Left lung (tissue), 10 donors: ENCODE results near the gene WAS. TPM values are rescaled to one million over a fixed set of nuclear protein-coding genes. Genes with fewer than 3 reads are reported as not detected.
"Not testable (repeated sequence)": the region's sequence is repeated elsewhere in the genome, so short reads cannot be mapped to it uniquely, and the experiment has no call there.

Experiments
- ATAC-seq: fragments of 200-7000 bp; cut with Tn5 transposase; one replicate; pipeline ENCODE4 v1.9.1; 2020; ENCODE audit warnings: moderate library complexity
- DNase-seq, 4 donors: peaks; one replicate each; pipeline ENCODE4 v3.0.0-alpha.2; 2013 to 2020
- H3K27ac ChIP-seq, 2 donors: fragments of 200-600 bp; sonication (generic) in 1 of 2; one replicate each; pipeline versions ENCODE4 v1.5.0 to v1.8.0; 2020 to 2021
- H3K27me3 ChIP-seq, 2 donors: fragments of 200-600 bp; sonication (generic) in 1 of 2; one replicate each; pipeline versions ENCODE4 v1.5.0 to v1.8.0; 2020 to 2021
- H3K36me3 ChIP-seq, 2 donors: fragments of 200-600 bp; sonication (generic) in 1 of 2; one replicate each; pipeline versions ENCODE4 v1.5.0 to v1.8.0; 2020 to 2021
- H3K4me1 ChIP-seq, 2 donors: fragments of 200-600 bp; one replicate each; pipeline ENCODE4 v1.8.0; 2021
- H3K4me3 ChIP-seq, 2 donors: fragments of 200-600 bp; sonication (generic) in 1 of 2; one replicate each; pipeline versions ENCODE4 v1.5.0 to v1.8.0; 2020 to 2021; ENCODE audit warnings: mild to moderate bottlenecking in 1 of 2
- H3K9me3 ChIP-seq, 2 donors: fragments of 200-600 bp; sonication (generic) in 1 of 2; one replicate each; pipeline versions ENCODE4 v1.5.0 to v1.8.0; 2020 to 2021
- intact Hi-C, 2 donors: fragments of 100-400 bp; cut with DNase I; formaldehyde crosslinking; loops; one replicate each; pipeline versions ENCODE4 v1.11.2 to v1.14.2; 2022
- polyA plus RNA-seq, 6 donors: library from polyadenylated mRNA; unstranded; fragments of 120-200 nt; gene quantifications; one replicate each; pipeline ENCODE4 v1.2.1, GENCODE V29; 2013; ENCODE audit not compliant: insufficient read length in 6 of 6
- total RNA-seq, 2 donors: library from RNA; stranded (reverse); fragmentation: NEBNext Ultra II Directional; extraction: Animal tissue kit (Norgen Biotek cat#: 25700); gene quantifications; one replicate each; pipeline ENCODE4 v1.2.1, GENCODE V29; 2021
- TF ChIP-seq, protein P1 (sequence below), 2 donors: fragments of 200-600 bp; sonication (generic) in 1 of 2; IDR thresholded peaks; one replicate each; pipeline versions ENCODE4 v1.5.0 to v1.8.0; 2021; ENCODE audit warnings: antibody characterized with exemption in 2 of 2
- donor health status: DM: no; HTN: yes; CAD: no.
- donor health status: DM: no; HTN: no; CAD: no.

Gene WAS
- total and polyA plus RNA-seq, 8 donors: 4.1 to 49.1 (median 4.6) TPM

DNA sequence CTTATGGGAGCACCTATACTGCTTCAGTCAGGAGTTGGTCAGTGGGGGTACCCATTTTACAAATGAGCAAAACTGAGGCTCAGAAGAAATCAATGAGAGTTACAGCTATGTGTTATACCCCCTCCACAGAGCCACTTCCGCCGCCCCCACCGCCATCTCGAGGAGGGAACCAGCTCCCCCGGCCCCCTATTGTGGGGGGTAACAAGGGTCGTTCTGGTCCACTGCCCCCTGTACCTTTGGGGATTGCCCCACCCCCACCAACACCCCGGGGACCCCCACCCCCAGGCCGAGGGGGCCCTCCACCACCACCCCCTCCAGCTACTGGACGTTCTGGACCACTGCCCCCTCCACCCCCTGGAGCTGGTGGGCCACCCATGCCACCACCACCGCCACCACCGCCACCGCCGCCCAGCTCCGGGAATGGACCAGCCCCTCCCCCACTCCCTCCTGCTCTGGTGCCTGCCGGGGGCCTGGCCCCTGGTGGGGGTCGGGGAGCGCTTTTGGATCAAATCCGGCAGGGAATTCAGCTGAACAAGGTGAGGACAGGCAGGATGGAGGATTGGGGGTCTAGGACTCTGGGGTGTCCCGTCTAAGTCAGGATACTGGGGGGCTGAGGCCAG is 5.0 kb downstream of the WAS start:
- DNase-seq: no peak
- peaks cover 0 to 13% of the 10 kb centered on the region in 2 donors for H3K36me3 ChIP-seq
- peaks cover 0 to 4% of the 10 kb centered on the region in 2 donors for H3K27me3 ChIP-seq

DNA sequence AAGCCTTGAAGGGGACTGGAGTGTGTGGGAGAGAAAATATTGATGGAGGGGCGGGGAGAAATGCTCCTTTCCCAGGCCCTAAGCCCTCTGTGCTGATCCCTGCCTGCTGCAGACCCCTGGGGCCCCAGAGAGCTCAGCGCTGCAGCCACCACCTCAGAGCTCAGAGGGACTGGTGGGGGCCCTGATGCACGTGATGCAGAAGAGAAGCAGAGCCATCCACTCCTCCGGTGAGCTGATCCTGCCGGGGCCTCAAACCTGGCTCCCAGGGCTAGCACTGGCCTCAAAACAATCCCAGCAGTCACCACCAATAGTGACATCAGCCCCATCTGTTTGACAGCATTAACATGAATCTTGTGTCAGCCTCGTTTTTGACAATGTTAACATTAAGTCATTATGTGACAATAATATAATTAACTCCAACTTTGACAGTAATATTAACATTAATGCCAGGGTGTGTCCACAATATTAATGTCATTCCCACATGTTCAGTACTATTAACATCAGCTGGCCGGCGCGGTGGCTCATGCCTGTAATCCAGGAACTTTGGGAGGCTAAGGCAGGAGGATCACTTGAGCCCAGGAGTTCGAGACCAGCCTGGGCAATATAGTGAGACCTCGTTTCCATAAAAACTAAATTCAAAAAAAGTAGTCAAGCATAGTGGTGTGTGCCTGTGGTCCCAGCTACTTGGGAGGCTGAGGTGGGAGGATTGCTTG is 5.8 kb downstream of the WAS start:
- no peak for ATAC-seq

More for the DNA sequence above, 5.0 kb downstream of the WAS start:
- peaks cover 0 to 4% of the 10 kb centered on the region in 2 donors for H3K4me1 ChIP-seq
- H3K4me3 ChIP-seq: no peak overlapping the region
- ATAC-seq: no peak
- H3K9me3 ChIP-seq: no peaks in the 10 kb centered on the region
- H3K27ac ChIP-seq: no peak overlapping the region
- TF ChIP-seq, protein P1, sequence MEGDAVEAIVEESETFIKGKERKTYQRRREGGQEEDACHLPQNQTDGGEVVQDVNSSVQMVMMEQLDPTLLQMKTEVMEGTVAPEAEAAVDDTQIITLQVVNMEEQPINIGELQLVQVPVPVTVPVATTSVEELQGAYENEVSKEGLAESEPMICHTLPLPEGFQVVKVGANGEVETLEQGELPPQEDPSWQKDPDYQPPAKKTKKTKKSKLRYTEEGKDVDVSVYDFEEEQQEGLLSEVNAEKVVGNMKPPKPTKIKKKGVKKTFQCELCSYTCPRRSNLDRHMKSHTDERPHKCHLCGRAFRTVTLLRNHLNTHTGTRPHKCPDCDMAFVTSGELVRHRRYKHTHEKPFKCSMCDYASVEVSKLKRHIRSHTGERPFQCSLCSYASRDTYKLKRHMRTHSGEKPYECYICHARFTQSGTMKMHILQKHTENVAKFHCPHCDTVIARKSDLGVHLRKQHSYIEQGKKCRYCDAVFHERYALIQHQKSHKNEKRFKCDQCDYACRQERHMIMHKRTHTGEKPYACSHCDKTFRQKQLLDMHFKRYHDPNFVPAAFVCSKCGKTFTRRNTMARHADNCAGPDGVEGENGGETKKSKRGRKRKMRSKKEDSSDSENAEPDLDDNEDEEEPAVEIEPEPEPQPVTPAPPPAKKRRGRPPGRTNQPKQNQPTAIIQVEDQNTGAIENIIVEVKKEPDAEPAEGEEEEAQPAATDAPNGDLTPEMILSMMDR (IDR thresholded peaks at IDR 0.05): no peak
- intact Hi-C loops: no loop called here

DNA sequence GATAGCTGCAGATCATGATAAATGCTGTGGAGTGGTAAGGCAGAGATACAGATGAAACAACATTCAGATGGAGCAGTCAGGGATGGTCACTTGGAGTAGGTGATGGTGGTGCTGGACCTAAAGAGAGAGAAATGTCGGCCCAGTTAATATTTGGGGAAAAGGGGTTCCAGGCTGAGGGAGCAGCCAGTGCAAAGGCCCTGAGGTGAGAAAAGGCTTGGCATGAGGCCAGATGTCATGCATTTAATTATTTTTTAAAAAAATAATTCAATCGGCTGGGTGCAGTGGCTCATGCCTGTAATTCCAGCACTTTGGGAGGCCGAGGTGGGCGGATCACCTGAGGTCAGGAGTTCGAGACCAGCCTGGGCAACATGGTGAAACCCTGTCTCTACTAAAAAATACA is 8.1 kb downstream of the WAS start:
- H3K9me3 ChIP-seq, DNase-seq, intact Hi-C loops, ATAC-seq, H3K27ac ChIP-seq, H3K4me1 ChIP-seq, H3K4me3 ChIP-seq, H3K27me3 ChIP-seq: not testable (repeated sequence)
- peaks cover 0 to 13% of the 10 kb centered on the region in 2 donors for H3K36me3 ChIP-seq

More for the DNA sequence above, 5.8 kb downstream of the WAS start:
- intact Hi-C loops: no loop called here
- peaks cover 0 to 4% of the 10 kb centered on the region in 2 donors for H3K27me3 ChIP-seq
- DNase-seq: no peak
- H3K36me3 ChIP-seq: peaks cover 0 to 13% of the 10 kb centered on the region in 2 donors
- TF ChIP-seq, protein P1 (IDR thresholded peaks at IDR 0.05): no peak
- peaks cover 0 to 4% of the 10 kb centered on the region in 2 donors for H3K4me1 ChIP-seq
- H3K9me3 ChIP-seq: no peaks in the 10 kb centered on the region
- no peak overlapping the region for H3K27ac ChIP-seq
- no peak overlapping the region for H3K4me3 ChIP-seq

DNA sequence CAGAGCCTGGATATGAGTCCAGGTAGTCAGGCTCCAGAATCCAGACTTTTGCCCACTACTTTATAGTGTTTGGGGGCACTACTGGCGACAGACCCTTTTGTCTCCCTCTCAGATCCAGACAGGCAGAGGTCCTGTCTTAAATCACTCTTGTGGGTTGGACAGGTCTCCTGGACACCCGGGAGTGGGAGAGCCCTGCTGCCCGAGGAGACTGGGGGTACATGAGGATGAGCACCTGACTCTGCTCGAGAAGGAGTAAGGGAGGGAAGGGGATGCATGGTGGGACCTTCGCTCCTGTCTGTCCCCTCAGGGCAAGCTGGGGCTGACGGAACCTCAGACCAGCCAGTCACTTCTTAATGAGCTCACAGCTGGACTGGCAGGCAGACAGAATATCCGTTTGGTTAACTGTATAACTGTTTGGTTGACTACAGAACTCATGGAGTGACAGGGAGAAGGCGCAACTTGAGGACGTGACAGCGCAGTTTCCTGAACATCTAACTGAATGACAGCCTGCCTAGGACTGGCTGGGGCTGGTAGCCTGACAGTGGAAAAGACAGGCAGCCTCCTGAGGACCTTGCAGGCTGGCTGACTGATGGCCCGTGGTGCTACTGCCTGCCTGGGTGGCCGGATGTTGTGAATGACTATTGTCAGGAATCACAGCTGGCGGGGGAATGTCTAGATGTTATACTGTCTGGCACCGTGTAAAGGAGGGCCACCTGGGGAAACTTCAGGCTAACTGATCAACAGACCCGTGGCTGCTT is 11.4 kb downstream of the WAS start:
- intact Hi-C loops: no loop called here
- Histone ChIP-seq H3K4me1 (no peaks in the 10 kb centered on the region), H3K4me3 (no peak overlapping the region), H3K36me3 (no peaks in the 10 kb centered on the region), H3K27me3 (peaks cover 0 to 4% of the 10 kb centered on the region in 2 donors), H3K27ac (no peak overlapping the region), H3K9me3 (no peaks in the 10 kb centered on the region)
- no peak for ATAC-seq
- TF ChIP-seq, protein P1 (IDR thresholded peaks at IDR 0.05): no peak
- no peak for DNase-seq

DNA sequence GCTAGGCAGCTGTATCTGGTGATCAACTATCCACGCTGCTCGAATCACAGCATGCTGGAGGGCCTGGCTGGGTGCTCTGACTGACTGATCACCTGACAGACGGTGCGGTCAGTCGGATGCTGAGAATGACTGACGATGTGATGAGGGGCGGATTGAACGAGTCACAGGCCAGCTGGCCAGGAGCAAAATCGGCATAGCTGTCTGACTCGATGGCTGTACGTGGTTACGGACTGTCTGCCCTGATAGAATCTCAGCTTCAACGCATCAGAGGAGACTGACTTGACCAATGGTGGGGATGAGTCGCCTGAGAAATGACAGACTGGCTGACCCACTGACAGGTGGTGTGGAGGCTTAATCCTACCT is 11.9 kb downstream of the WAS start:
- H3K36me3 ChIP-seq: peaks cover 0 to 5% of the 10 kb centered on the region in 2 donors
- H3K9me3 ChIP-seq: no peaks in the 10 kb centered on the region
- intact Hi-C loops: no loop called here
- TF ChIP-seq, protein P1 (IDR thresholded peaks at IDR 0.05): no peak
- H3K27ac ChIP-seq: peak overlapping the region in 1 of 2 donors; percentile 89
- no peak for ATAC-seq
- peaks cover 0 to 4% of the 10 kb centered on the region in 2 donors for H3K27me3 ChIP-seq
- H3K4me3 ChIP-seq: peak overlapping the region in 1 of 2 donors; percentile 51
- no peaks in the 10 kb centered on the region for H3K4me1 ChIP-seq
- DNase-seq: no peak
